Stomach smooth muscle (tissue), 2 donors: ENCODE results near the gene MED12L.
A peak's percentile ranks its signal among the peaks of the same experiment; 100 is the strongest.
"Not testable (repeated sequence)": the region's sequence is repeated elsewhere in the genome, so short reads cannot be mapped to it uniquely, and the experiment has no call there.

ENCODE experiments used
- H3K27ac ChIP-seq: one replicate; pipeline ENCODE4 v1.7.0; 2013; ENCODE audit warnings: mild to moderate bottlenecking, low read length, inconsistent platforms
- H3K27me3 ChIP-seq, 2 donors: one replicate each; pipeline ENCODE4 v1.7.0; 2013; ENCODE audit warnings: low read length in 2 of 2; ENCODE audit not compliant: insufficient read depth in 2 of 2, control insufficient read depth in 1 of 2
- H3K36me3 ChIP-seq, 2 donors: one replicate each; pipeline ENCODE4 v1.7.0; 2013; ENCODE audit warnings: low read length in 2 of 2; ENCODE audit not compliant: control insufficient read depth in 2 of 2, insufficient read depth in 2 of 2
- H3K4me1 ChIP-seq: one replicate; pipeline ENCODE4 v1.7.0; 2013; ENCODE audit warnings: low read length; ENCODE audit not compliant: control insufficient read depth, insufficient read depth
- H3K4me3 ChIP-seq, 2 donors: one replicate each; pipeline ENCODE4 v1.7.0; 2013; ENCODE audit warnings: low read length in 2 of 2
- H3K9ac ChIP-seq, 2 donors: one replicate each; pipeline ENCODE4 v1.7.0; 2013; ENCODE audit warnings: low read length in 2 of 2, mild to moderate bottlenecking in 1 of 2
- H3K9me3 ChIP-seq, 2 donors: one replicate each; pipeline ENCODE4 v1.7.0; 2013; ENCODE audit warnings: low read length in 2 of 2; ENCODE audit not compliant: control insufficient read depth in 2 of 2
- donor health status: healthy.
- donor health status: Pancreatic carcinoma.

Gene MED12L

DNA sequence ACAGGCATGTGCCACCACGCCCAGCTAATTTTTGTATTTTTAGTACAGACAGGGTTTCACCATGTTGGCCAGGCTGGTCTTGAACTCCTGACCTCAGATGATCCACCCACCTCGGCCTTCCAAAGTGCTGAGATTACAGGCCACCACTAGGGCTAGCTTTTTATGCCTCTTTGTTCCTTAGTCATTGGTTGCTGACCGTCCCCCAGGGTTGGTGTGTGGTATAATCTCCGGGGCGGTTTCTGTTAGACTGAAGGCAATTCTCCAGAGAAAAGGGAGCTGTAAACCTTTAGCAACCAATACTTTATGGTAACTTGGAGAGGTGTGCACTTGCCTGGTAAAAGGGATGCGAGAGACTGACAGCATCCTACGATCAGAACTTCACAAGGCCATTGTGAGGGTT lies 12.6 kb upstream of the MED12L start:
- not testable (repeated sequence) for H3K9me3 ChIP-seq, H3K27ac ChIP-seq, H3K27me3 ChIP-seq, H3K9ac ChIP-seq, H3K4me3 ChIP-seq, H3K4me1 ChIP-seq, H3K36me3 ChIP-seq

DNA sequence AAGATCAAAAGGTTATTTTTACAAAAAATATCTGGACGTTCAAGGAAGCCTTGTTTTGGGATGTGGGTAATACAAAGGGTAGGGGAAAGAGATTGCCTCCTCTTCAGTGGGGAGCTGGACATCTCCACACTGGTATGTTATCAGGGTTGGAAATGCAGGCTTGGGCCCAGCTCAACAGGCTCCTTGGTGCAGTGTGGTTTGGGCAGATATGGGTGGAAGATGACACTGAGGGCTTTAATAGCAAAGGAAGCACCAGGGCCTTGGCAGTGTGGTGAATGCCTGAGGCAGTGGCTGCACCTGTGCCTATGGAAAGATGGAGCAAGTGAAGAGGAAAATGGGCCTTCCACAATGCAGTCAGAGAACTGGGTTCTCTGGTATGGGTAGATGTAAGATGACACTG lies 11.2 kb upstream of the MED12L start:
- Histone ChIP-seq H3K36me3 (no peaks in the 10 kb centered on the region), H3K4me1 (no peaks in the 10 kb centered on the region), H3K27ac (no peak overlapping the region), H3K4me3 (no peak overlapping the region), H3K9ac (no peak overlapping the region), H3K9me3 (no peaks in the 10 kb centered on the region), H3K27me3 (no peaks in the 10 kb centered on the region)

DNA sequence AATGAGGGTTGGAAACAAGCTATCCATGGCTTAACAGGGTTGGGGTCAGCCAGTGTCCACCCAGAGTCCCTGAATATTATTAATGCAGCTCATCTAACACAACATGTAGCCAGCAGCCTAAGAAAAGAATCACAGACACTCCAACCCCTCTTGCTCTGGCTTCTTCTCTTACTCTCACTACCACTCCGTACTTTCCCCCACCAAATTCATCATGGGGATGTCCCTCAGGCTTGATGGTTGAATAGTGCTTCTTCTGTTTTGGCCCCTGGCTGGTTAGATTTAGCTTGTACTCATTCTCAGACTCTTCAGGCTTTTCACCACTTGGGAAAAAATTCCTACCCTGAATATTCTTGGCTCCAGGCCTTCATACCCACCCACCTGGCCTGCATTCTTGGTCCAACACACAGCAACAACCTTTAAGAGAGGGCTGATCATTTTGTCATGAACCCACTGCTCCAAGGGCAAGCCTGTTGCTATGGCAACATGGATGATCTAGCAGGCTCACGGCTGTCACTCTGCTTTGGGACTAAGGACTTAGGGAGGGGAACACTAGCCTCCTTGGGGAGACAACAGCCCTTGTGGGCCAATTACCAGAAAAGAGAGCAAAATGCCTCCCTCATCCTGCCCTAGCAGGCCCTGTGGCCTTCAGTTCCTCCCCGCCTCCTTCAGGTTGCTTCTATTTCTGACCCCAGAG lies 9.4 kb upstream of the MED12L start:
- Histone ChIP-seq H3K9me3 (no peaks in the 10 kb centered on the region), H3K27me3 (no peaks in the 10 kb centered on the region), H3K4me3 (no peak overlapping the region), H3K27ac (no peak overlapping the region), H3K36me3 (no peaks in the 10 kb centered on the region), H3K9ac (no peak overlapping the region), H3K4me1 (no peaks in the 10 kb centered on the region)

DNA sequence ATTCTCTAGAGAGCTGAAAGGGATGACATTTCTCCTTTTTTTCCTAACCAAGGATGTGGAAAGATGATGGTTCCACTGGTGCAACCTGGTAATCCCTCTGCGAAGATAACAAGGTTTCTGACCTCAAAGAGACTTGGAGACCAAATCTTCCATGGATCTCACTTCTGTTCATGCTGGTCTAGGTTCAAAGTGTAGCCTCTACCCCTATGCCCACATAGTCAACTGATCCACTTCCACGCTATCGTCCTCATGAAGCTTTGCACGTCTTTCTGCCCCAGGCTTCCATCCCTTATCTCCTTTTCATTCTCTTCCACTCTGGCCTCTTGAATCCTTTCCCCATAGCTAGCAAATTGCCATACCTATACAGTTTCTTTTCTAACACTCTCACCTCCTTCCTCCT lies 8.8 kb upstream of the MED12L start:
- Histone ChIP-seq H3K9me3 (no peaks in the 10 kb centered on the region), H3K36me3 (no peaks in the 10 kb centered on the region), H3K27me3 (no peaks in the 10 kb centered on the region), H3K27ac (no peak overlapping the region), H3K9ac (no peak overlapping the region), H3K4me3 (no peak overlapping the region), H3K4me1 (no peaks in the 10 kb centered on the region)

DNA sequence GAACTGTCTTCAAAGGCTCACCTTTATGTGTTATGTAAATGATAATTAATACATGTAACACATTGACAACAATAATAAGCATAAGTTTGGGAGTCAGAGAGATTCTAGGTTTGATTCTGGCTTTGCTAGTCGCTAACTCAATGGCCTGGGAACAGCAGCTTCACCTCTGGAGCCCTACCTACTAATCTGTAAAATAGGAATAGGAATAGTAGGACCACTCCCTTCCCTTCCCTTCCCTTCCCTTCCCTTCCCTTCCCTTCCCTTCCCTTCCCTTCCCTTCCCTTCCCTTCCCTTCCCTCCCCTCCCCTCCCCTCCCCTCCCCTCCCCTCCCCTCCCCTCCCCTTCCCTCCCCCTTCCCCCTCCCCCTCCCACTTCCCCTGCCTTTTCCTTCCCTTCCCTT lies 4.4 kb upstream of the MED12L start:
- not testable (repeated sequence) for H3K4me1 ChIP-seq, H3K4me3 ChIP-seq, H3K9me3 ChIP-seq, H3K9ac ChIP-seq, H3K27ac ChIP-seq, H3K27me3 ChIP-seq, H3K36me3 ChIP-seq

DNA sequence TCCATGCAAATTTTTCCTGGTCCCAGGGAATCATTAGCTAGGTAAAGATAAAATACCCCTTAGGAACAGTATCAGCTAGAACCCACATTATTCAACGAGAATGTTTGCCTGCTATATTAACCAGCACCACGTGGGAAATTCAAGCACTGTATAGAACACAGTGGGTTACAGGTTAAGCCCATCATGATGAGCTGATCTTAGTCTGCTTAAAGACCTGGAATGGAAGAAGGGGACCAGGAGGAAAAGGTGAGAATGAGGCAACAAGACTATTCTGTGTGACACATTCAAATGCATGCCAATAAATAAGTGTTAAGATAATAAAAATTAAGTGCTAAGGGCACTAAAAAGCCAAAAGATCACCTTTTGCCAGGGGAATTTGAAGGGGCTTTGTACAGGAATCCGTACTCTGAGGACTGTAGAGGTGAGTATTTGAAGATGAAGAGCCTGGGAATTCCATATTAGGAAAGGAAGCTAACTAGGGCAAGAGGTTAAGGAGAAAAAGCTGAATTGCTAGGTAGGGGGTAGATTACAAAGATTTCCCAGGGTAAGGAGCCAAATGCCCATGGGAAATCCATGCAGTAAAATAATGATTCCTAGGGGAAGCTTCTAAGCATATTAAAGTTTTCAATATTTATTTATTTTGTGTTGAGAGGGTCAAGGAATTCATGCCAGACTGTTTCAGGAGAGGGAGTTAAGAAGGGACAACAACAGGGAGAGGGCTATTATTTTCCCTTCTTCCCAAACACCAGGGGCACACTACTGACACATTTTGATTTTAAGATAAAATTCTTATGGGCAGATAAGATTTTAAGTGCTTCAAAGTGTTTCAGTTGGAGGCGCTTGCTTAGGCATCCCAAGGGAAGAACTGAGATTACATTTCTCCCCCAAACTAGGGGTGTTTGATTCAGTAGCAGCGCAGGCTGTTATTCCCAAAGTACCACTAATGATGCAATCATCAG lies 2.3 kb upstream of the MED12L start:
- Histone ChIP-seq H3K4me1 (peaks cover 12% of the 10 kb centered on the region), H3K9ac (no peak overlapping the region), H3K9me3 (no peaks in the 10 kb centered on the region), H3K36me3 (no peaks in the 10 kb centered on the region), H3K27me3 (peaks cover 3 to 6% of the 10 kb centered on the region in 2 donors), H3K4me3 (no peak overlapping the region), H3K27ac (no peak overlapping the region)

DNA sequence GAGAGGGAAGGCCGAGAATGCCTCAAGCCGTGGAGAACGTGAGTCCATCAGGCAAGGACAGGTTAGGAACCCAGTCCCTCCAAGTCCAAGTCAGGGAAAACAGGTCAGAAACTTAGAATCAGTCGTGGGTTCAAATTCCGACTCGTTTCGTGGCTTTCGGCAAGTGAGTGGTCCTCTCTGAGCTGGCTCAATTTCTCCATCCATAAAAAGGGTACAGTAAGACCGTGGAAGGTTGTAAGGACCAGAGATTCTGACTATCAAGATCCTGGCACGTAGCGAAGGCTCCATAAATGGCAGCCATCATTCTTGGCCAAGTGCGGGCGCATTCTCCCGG lies 604 bp upstream of the MED12L start:
- Histone ChIP-seq H3K27me3 (peaks cover 3 to 6% of the 10 kb centered on the region in 2 donors), H3K27ac (no peak overlapping the region), H3K36me3 (no peaks in the 10 kb centered on the region), H3K9me3 (no peaks in the 10 kb centered on the region), H3K4me3 (peak overlapping the region; percentile 74 to 75), H3K4me1 (peaks cover 12% of the 10 kb centered on the region), H3K9ac (no peak overlapping the region)

DNA sequence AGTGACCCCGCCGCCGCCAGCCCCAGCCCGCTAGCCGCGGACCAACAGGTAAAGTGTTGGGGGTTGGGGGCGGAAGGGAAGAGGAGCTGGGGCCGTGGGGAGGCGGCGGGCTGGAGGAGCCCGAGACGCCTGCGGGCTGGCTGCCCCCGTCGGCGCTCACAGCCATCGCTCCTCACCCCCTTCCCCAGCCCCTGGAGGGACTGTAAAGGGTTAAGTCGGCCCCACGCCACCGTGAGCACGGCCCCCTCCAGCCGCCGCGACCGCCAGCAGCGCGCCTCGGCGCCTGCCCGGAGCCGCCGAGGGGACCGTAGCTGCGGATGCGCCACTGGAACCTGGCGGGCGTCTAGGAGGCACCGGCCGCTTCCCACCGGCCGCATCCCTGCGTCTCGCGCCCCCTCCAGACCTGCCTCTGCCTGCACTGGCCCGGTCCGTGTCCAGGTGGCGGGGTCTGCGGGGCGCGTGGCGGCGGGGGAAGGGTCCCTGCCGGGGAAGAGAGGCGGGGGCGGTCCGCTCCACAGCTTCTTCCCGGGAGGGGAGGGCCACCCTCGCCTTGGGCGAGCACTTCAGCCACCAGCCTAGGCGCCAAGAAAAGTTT lies 522 bp downstream of the MED12L start:
- Histone ChIP-seq H3K4me1 (peaks cover 12% of the 10 kb centered on the region), H3K27me3 (peaks cover 3 to 6% of the 10 kb centered on the region in 2 donors), H3K27ac (no peak overlapping the region), H3K9ac (peak overlapping the region in 1 of 2 donors; percentile 44), H3K36me3 (no peaks in the 10 kb centered on the region), H3K9me3 (no peaks in the 10 kb centered on the region), H3K4me3 (peak overlapping the region; percentile 74 to 75)

DNA sequence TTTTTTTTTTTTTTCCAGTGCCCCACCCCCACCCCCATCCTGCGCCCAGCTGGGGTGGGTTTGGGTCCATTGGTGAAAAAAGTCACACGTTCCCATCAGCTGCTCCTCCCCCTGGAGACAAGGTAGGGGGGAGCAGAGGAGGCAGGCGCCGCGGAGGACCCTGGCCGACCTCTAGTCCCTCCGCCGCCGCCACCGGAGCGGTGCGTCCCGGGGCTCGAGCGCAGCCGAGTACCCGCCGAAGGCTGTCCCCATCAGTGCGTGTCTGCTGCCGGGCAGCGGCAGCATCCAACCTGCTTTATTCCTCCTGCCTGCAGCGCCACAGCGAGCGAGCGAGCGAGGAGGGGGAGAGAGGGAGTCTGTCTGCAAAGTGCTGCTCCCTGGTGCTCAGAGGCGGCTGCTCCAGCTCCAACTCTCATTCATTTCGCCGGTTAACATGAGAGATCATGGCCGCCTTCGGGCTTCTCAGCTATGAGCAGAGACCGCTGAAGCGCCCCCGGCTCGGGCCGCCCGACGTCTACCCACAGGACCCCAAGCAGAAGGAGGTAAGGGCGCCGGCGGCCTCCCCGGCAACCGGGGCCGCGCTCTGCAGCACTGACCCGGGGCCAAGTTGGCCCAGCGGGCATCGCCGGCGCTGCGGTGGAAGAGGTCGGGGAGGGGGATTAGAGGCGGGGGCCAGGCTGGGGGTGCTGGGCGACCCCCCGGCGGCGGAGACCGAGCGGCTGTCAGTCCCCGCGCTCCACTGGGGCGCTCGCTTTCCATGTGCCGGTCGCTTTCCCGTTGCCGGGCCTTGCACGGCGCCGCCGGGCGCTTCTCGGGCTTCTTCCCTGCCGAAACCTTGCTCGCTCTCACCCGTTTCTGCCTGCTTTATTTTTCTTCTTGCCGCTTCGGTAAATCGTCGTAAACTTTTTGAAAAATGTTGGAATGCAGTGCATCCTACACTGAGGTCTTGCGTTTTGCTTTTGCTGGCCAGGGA lies 1.3 kb downstream of the MED12L start:
- Histone ChIP-seq H3K27ac (no peak overlapping the region), H3K4me3 (peak overlapping the region; percentile 74 to 75), H3K27me3 (peaks cover 3 to 6% of the 10 kb centered on the region in 2 donors), H3K9ac (peak overlapping the region in 1 of 2 donors; percentile 44), H3K36me3 (no peaks in the 10 kb centered on the region), H3K9me3 (no peaks in the 10 kb centered on the region), H3K4me1 (peaks cover 12% of the 10 kb centered on the region)

DNA sequence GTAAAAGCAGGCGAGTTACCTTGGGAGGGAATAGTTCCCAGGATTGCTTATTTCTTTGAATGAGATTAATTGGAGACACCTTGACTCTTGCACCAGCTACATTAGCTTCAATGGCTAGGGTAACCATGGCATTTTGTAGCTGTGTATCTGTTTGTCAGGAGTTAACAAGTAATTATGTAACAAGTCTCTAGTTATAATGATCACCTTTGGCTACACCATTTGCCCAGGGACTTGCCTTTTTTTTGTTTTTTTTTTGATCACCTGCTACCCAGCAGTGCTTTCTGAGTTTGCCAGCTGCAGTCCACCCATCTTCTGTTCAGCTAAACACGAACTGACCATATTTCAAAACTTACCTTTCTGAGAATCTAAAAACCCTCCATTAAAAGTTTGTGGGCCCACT lies 2.2 kb downstream of the MED12L start:
- Histone ChIP-seq H3K36me3 (no peaks in the 10 kb centered on the region), H3K9ac (peak overlapping the region in 1 of 2 donors; percentile 3), H3K9me3 (no peaks in the 10 kb centered on the region), H3K4me3 (peak overlapping the region; percentile 74 to 75), H3K4me1 (peaks cover 12% of the 10 kb centered on the region), H3K27me3 (peaks cover 3 to 5% of the 10 kb centered on the region in 2 donors), H3K27ac (no peak overlapping the region)
